GM18520 (cell line): Measurements from ENCODE around the gene KLK6.

Experiments used
- ATAC-seq: cut with Tn5 transposase; IDR thresholded peaks from one replicate; pipeline ENCODE4 v1.9.1; 2021; ENCODE audit not compliant: unreplicated experiment

The KLK6 gene

GRCh38 chr19:50969413-50969760 lies at the start of gene KLK6:
Gene KLK6, minus strand, starts transcription at chr19:50969591. Its CDS starts 1,487 bp downstream, at chr19:50968104.
- no peak for ATAC-seq

- no peak for ATAC-seq
Observed at GRCh38 chr19:51018745-51019543, 49.6 kb upstream of the KLK6 start.

DNA sequence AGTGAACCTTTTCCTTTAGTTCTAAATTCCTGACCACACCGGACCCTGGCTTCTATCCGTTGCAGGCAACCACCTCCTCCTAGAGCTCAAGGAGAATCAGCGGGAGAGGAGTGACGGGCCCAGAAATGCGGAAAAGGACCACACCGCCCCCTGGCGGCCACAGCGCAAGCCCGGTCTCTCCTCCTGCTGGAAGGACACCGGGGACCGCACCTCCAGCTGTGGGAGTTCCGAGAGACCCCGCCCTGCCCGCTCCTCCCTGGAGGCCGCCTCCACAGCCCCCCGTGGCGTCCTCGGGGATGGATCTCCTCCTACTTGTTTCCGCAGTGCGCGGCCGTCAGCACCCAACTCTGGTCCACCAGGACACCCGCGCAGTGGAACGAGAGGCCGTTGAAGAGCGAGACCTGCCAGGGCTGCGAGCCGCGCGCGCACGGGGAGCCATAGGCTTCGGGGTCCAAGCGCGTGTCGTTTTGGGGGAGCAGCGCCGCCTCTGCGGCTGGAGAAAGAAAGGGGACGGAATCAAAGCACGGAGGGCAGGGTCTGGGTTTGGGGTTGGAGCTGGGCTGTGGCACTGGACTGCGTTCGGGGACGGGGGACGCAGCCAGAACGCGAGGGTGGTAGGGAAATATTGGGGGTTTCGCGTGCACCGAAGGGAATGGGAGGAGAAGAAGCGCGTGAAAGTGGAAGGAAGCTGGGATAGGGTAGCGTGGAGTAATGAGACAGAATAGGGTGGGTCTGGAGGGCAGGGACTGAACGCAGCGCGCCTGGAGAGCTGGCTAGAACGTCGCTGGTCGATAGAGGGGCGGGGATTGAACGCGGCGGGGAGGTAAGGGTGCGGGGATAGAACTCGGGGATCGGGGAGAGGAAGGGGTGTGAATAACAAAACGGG lies 47.6 kb upstream of the KLK6 start:
- no peak for ATAC-seq

- no peak for ATAC-seq
Observed at GRCh38 chr19:51015691-51016267, 46.4 kb upstream of the KLK6 start.

DNA sequence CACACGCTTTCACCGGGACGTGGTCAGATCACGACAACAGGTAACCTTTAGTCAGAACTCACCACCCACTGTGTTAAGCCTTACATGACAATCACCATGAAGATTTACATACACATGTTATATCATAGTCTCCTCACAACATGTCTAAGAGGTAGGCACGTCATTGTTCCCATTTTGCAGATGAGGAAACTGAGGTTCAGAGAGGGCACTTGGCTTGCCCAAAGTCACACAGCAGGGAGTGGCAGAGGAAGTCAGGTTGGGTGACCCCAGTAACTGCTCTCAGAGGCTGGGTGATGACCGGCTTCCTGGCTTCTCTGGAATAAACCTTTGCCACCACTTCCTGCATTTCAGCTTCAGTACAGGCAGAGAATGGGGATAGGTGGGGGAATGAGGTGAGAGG lies 44.9 kb upstream of the KLK6 start:
- no peak for ATAC-seq

DNA sequence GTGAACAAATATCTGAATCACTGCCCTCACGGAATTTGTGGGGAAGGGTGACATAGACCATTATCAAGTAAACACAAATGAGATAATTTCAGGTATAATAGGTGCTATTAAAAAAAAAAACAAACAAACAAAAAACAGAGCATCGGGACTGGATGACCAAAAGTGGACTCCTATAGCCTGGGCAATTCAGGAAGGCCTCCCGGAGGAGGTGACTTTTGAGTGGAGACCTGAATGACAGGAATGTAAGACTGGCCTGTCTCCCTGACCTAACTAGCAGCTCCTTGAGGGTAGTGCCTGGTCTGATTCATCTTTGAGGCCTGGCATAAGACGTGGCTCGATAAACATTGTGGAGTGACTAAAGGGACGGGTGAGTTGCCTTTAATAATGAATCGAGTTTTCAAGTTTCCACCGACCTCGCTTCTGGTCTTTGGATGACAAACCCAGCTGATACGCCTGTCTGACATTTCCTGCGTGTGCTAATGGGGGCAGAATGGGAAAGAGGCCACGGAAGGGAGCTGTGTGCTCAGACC lies 43.3 kb upstream of the KLK6 start:
- ATAC-seq = no peak

DNA sequence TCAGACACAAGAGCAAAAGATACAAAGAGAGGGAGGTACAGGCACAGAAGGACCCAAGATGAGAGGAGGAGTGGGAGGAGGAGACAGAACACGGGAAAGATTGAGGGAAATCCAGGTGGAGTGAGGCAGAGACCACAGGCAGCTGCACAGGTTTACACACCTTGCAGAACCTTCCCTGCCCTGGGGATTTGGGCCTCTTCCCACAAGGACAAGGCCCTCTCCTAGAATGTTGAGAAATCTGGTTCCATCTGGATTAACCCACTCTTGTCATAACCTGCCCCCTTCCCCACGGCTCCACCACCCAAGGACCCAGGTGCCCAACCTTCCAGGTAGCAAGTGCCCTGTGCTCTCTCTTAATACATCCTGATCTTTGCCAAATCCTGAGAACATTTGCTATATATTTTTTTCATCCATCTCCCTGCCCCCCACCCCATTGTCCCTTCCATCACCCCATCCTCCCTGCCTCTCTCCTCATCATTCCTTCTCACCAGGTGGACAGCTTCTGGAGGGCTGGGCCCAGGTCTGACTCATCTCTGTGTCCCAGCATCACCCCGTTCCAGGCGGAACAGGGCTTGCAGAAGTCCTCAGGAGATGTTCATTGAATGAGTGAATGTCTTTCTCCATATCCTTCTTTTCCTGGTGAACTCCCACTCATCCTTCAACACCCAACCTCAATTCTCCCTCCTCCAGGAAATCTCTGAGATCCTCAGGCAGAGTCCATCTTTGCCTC lies 40.8 kb upstream of the KLK6 start:
- no peak for ATAC-seq

DNA sequence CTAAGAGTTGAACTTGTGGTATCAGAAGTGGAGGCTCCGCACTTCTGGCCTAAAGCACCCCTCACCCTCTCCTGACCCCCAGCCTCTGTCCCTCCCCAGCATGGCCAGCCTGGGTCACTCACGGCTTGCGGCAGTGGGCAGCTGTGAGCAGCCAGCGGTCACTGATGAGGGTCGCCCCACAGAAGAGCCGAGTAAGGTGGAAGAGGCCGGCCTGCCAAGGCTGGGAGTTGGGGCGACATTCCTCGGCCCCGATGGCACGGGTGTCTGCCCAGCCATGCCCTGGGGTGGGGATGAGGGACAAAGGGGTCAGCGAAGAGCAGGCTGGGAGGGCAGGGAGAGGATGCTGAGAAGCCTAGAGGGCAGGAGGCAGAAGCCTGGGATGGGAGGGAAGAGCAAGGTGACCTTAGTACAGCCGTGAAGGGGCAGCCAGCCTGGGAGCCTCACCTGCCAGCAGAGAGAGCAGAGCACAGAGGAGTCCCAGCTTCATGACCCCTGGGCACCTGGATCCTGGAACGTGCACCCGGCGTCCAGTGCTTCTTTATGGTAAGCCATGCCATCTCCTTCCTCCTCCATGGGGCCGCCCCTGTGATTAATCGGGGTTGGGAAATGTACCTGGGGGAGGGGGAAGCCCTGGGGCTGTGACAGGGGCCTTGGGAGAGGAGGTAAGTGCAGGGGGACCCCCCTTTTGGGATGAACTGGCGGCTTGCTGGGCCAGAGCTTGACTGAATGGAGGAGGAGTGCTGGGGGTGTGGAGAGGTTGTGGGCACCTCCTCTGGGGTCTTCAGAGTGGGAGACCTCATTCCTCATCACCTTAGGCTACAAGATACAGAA lies 39.9 kb upstream of the KLK6 start:
- ATAC-seq = no peak

GRCh38 chr19:51007488-51007887 lies 38.1 kb upstream of the KLK6 start:
- no peak for ATAC-seq

DNA sequence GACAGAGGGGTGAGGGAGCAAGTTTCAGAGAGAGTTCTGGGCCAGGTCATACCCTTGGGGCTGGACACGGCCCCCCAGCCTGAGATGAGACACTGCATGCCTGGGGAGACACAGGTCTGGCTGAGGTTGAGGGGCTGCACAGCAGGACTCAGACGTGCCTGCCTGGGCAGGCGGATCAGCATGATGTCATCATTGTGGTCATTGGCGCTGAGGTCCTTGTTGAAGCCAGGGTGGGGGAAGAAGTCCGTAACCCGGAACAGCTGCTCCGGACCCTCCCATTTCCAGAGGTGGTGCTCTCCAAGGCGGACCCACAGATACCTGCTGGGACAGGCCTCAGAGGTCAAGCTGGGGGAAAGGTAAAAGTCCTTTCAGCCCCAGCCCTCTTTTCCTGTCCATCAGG lies 37.0 kb upstream of the KLK6 start:
- no peak for ATAC-seq

DNA sequence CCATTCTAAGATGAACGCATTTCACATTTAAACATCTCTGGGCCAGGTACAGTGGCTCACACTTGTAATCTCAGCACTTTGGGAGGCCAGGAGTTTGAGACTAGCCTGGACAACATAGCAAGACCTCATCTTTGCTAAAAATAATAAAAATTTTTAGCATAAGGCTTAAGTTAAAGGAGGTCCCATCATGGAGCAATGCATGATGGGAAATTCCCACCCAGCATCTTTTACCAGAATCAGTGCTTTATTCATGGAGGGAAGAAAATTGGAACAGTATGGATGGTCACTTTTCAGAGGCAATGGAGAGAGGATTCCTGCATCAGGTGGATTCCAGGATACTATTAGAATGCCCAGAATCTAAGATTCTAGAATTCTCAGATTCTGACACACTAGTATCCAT lies 35.9 kb upstream of the KLK6 start:
- no peak for ATAC-seq

GRCh38 chr19:51003316-51003715 lies 33.9 kb upstream of the KLK6 start:
- no peak for ATAC-seq

DNA sequence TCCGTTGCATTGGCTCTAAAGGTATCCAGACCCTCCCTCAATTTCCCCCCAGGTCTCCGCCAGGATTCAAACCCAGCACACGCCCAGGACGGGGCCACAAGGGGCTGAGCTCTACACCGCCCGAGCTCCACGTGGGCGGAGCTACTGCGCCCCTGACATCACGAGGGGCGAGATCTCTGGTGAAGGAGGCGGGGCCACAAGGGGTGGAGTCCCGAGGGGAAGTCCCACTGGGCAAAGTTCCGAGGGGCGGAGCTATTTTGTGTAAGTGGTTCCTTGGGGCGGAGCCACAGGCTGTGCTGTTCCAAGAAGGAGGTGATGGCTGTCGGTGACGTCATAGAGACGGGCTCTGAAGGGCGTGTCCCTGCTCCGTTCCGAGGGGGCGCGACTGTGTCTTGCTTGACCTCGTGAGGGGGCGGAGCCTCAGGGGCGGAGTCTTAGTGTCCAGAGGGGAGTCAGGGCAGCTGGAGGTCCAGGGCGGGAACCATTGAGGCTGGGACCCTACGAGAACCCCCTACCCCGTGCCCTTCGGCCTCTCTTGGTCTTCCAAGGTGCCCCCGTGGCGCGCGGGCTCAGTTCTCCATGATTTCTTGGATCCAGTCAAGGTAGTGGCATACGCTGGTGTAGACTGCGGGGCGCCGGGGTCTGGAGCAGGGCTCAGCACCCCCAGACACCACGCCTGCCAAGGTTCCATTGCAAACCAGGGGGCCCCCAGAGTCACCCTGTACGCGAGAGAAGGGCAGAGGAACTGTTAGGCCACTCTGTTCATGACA lies 33.3 kb upstream of the KLK6 start:
- ATAC-seq = no peak

GRCh38 chr19:51002089-51002532 lies 32.7 kb upstream of the KLK6 start:
- ATAC-seq = no peak

GRCh38 chr19:51001515-51001914 lies 32.1 kb upstream of the KLK6 start, which contains the start of gene KLK8:
Gene KLK8, minus strand, starts transcription at chr19:51001604. Its CDS starts 437 bp downstream, at chr19:51001167.
- no peak for ATAC-seq

DNA sequence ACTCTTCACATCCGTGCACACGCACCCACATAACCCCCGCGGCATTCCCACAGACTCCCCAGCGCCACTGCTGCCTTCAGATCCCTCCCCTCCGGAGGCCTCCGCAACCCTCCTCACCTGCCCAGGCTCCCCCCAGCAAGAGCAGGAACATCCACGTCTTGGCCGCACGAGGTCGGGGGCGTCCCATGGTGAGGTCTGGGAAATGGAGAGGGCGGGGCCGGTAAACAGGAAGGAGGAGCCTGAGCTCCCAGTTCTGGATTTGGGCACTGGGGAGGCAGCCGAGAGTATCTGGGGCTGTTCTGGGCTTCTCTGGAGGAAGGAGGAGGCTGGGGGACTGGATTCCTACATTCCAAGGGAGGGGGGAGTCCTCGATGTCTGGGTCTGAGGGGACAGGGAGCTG lies 31.6 kb upstream of the KLK6 start:
- ATAC-seq = no peak

- ATAC-seq = no peak
Observed at GRCh38 chr19:51000426-51000825, 31.0 kb upstream of the KLK6 start.

DNA sequence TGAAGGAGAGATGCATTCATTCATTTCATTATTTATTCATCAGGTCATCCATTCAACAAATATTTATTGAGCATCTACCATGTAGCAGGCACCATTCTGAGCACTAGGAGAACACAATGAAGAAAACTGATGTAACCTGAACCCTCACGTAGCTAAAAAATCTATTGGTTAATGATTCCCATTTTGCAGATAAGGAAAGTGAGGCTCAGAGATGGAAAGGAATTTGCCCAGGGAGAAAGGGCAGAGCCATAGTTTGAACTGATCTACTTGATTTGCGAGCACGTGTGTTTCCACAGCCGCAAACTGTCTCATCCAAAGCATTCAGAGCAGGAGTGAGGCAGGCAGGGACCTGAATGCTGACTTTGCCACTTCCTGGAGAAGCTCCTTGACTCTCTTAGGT lies 29.3 kb upstream of the KLK6 start:
- ATAC-seq = no peak

GRCh38 chr19:50998061-50998460 lies 28.7 kb upstream of the KLK6 start:
- no peak for ATAC-seq
